HG03571 (cell line): ENCODE data around the gene BANP.
"Not testable (repeated sequence)": the region's sequence is repeated elsewhere in the genome, so short reads cannot be mapped to it uniquely, and the experiment has no call there.

ENCODE experiments used
- ATAC-seq: cut with Tn5 transposase; IDR thresholded peaks from one replicate; pipeline ENCODE4 v1.9.1; 2021; ENCODE audit not compliant: unreplicated experiment

Gene BANP

GRCh38 chr16:87950765-87951551, at the start of gene BANP:
Gene BANP (plus strand): TSS chr16:87951434. CDS start chr16:87975116, 23,682 bp downstream.
- ATAC-seq = peak; percentile 75

DNA sequence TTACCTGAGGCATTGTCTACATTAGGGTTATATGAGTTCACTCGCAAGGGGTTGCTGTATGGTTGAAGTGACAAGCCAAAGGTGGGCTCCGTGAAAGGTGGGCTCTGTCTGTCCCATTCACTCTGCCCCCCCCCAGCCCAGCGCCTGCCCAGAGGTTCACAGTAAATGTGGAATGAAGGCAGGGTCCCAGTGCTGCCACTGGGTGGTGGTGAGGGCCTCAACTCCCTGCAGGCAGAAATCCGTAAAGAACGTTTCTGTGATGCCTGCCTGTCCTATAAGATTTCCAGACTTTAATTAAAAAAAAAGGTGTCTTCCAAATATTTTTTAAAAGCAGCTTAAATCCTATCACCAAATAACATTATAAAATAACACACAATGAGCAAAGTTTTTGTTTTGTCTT, 46.3 kb upstream of the BANP start:
- ATAC-seq = not testable (repeated sequence)

DNA sequence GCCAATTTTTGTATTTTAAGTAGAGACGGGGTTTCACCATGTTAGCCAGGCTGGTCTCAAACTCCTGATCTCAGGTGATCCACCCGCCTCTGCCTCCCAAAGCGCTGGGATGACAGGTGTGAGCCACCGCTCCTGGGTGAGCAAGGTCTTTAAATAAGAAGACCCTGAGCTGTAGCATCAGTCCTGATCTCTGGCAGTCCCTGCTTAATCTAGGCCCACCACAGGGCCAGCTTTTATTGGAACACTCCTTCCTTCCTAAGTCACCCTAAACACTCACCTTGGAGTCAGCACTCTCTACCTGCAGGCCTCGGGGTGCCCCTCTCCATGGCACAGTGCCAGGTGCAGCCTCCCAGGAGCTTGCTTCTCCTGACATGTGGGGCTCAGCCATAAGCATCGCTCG, 45.7 kb upstream of the BANP start:
- not testable (repeated sequence) for ATAC-seq

DNA sequence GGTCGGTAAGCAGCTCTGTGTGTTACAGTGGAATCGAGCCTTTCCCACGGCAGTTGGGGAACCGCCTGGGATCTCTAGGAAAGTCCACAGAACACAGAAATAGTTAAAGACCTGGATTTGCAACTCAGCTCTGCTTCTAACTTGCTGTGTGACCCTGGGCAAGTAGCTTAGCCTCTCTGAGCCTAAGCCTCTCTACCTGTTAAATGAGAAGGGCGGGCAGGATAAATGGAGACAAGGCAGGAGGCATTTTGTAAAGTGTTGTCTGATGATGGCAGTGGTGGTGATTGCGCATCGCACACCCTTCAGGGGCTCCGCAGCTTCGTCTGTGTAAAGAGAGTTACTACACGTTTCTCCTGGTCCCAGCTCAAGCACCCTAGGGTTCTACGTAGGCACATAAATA, 43.1 kb upstream of the BANP start:
- ATAC-seq = not testable (repeated sequence)

DNA sequence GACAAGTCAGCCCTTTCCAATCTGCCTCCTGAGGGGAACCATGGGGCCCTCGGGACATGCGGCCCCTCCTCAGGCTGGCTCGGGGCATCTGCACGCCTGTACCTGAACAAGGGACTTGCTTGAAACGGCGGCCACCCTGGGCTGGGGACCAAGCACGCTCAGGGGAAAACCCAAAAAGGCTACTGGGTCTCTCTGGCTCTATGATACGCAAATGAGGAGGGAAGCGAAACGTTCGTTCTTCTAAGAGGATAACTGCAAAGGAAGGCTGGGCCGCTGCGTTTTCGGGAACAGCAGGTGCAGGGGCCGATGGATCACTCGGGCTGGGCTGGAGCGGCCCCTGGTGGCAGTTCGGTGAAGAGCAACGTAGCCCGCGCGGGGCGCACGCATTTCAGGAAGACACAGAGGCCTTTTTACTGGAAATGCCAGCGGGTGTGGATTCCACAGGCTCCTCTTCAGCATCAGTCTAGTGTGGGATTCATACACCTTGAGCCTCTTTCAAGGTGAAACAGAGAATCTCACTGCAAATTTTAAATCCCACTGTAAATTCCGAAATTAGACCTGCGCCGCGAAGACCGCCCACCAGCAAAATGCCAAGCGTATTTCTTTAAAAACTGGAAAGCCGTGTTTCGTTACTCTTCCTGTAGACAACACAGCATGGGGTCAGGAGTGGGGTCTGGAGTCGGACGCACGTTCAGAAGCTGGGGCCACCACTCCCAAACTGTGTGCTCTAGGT, 41.9 kb upstream of the BANP start:
- not testable (repeated sequence) for ATAC-seq

DNA sequence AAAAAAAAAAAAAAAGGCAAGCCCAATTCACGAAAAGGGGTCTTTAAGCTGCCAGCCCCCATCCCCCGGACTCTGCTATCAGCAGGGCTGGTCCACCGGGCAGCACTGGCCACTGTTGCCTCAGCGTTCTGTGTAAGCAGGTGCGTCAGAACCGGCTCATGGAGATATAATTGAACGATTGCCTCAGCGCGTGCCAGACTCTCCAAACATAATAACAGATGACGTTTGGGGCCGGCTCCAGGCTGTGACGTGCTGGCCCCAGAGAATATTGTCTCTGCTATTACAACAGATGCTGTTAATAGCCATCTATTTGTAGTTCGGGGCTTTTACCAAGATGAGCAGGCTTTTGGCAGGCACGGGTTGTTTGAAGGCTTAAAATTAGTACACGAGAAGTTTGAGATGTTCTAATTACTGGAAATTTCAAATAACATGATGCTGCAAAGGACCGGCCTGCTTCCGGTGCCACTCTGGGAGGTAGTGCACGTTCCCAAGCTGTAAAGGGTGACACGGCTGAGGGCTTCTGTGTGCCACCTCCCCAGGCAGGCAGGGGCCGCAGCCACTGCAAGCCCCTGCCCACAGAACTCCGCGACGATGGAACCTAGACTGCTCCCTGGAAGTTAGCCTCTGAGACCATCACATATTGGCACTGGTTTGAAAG, 40.0 kb upstream of the BANP start:
- ATAC-seq = not testable (repeated sequence)

GRCh38 chr16:87912691-87913090, 38.5 kb upstream of the BANP start:
- not testable (repeated sequence) for ATAC-seq

DNA sequence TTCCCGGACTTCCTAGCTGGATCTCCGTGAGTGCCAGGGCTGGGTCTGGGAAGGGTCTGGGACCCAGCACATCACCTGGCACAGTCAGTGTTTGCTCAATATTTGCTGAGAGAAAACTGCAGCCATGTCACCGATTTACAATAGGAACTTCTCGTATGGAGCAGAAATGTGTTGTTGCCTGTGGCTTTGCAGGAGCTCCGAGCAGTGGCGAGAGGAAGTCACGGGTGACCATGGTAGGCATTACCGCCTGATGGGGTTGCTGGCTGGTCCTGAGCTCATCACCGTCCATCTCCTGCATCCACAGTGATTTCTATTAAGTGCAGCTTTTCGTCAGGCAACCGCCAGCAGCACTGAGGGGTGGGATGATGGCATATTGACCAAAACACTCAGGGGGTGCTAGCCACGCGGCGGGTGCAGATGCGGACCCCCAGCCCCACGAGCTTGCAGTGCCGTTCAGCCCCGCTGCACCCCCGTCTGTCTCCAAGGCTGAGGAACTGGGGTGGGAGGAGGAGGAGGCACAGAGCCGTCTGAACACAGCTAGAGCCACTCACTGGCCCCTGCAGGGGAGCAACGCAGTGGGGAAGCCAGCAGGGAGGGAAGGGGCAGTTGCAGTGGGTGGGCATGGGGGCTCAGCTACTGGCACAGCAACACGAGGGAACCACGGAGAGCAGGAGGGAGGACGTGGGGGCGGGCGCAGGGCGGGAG, 37.1 kb upstream of the BANP start:
- ATAC-seq = not testable (repeated sequence)

- ATAC-seq = no peak
These were observed 36.4 kb upstream of the BANP start for GRCh38 chr16:87914812-87915211.

DNA sequence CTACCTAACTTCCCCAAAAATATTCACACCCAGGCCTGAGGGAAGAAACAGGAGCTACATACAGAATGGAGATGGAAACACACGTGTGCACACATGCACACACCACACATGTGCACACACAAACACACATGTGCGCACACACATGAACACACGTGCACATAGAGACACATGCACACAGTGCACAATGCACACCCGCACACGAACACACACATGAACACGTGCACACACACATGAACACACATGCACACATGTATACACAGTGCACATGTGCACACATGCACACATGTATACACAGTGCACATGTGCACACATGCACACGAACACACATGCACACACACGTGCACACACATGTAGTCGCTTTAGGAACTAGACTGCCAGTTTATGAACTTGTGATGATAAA, 33.7 kb upstream of the BANP start:
- ATAC-seq = no peak

GRCh38 chr16:87918338-87918737, 32.9 kb upstream of the BANP start:
- no peak for ATAC-seq

GRCh38 chr16:87918866-87919680, 32.2 kb upstream of the BANP start:
- ATAC-seq = no peak

DNA sequence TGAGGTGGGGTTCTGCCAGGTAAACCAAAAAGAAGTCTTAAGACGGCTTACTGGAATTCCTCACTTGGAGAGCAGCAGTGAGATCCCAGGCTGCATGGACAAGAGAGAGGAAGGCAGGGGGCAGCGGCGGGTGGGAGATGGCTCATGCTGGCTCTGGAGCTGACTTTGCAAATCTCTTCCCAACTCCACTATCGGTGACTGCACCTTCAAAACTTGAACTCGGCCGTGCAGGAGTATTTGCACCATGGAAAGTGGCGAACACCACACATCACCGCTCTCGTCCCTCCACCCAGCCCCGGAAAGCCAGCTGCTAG, 31.6 kb upstream of the BANP start:
- ATAC-seq = no peak

DNA sequence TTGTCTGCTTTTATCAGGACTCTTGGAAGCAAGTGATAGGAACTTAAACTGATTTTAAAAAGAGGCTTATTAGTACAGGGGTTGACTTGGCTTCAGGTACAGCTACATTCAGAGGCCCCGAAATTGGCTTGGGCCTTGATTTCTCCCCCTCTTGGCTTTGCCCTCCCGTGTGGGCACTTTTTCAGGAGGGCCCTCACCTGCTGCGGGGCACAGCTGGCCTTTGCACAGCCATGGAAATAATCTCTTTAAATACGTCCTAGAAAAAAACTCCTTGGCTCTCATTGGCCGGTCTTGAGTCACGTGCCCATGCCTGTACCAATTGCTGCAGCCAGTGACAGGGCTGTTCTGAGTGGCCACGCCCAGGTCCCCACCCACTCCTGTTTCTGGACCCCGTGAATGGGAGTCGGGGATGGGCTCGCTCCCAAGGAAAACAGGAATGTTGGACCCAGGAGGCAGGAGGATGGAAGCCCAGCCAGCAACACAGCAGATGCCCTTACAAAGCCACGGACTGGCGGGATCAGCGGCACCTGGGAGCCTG, 29.9 kb upstream of the BANP start:
- ATAC-seq = no peak

DNA sequence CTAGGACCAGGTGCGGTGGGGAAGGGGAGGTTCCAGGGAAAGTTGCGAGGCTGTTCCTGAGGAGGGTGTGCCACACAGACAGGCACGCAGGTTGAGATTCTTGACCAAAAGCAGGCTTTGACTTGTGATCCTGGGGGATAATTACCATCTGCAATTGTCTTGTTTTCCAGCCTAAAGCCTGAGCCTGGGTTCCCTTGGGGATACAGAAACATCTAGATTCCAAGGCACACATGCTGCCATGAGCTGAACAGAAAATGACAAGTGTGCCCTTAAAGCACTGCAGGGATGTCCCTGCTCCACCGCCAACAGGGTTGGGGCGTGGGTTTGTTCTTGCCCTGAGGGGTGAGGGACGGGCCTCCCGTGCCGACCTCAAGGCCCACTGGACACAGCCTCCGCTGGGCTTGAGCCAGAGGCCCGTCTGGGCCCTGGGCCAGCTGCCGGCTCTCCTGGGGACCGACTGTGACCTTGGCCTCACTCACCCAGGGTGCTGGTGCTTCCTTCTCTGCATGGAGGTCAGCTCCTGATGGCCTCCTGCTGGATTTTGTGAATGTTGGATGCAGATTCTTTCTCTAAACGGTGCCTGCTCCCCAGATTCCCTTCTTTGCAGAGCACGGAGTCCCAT, 28.9 kb upstream of the BANP start:
- ATAC-seq = no peak

DNA sequence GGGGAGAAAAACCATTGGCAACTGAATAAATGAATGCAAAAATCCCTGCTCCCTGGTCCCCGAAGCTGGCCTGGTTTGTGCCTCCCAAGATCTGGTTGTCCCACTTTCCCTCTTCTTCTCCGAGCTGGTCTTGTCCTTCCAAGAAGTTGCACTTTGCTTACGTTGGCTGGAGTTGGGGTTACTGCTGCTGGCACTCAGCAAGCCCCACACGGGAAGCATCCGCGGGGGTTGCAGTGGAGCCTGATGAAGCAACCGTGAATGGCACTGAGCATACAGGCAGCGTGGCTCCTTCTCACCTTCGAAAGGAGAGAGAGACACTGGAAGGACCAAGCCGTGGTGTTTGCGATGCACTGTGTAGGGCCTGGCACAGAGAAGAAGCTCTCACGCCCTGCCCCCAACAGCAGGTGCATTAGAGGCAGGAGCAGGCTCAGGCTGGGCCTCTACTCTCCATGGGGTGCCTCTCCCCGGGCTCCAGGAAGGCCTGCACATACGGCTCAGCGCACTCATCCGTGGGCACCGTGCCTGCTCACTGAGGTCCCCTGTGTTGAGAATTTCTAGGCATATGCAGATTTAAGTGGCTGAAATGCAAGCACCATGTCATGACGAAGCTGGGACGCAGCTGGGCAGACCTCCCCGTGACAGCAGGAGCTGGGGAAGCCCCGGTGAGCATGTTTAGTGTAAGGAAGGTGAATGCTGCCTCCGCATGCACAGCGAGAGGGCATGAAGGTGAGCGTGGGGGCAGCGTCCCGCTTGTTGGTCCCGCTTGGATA, 27.0 kb upstream of the BANP start:
- no peak for ATAC-seq

DNA sequence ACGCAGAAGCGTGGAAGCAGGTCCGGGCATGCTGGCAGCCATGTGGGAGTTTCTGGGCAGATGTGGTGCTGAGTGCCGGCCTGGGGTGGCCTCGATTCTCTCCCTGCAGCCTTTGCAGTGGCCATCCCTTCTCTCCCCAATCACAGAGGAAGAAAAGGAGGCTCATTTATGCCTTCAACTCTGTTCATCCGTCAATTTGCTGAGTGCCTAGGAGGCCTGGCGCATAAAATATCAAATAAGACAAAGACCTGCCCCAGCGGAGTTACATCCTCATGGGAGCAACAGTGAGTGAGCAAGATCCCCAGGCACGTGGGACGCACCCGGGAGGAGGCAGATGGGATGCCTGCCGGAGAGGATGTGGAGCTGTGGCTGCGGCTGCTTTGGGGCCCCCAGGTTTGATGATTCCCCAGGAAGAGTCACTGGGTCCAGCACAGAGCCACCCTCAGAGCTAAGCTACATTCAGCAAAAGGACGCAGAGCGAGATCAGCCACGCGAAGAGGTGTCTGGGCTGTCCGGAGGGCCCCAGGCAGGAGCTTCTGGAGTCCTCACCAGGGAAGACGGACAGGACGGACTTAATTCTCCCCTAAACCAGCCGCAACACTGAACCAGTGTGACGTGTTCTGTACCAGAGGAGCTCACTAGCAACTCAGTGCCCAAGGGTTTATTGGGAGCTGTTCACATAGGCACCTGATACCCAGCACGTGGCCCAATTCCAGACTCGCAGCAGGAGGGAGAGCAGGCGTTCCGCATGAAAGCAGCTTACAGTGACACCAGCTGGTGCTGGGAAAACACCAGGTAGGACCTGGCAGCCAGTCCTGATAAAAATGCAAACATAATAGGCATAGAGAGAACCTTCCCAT, 26.2 kb upstream of the BANP start:
- no peak for ATAC-seq
